ENCODE data around the gene EPYC.

- TF ChIP-seq CTCF (IDR thresholded peaks at IDR 0.05; ENCODE audit: low read depth, low read length, missing input control) (no peak), TAF1 (conservative IDR thresholded peaks at IDR 0.05) (no peak), RXRA (IDR thresholded peaks at IDR 0.05) (no peak), REST (IDR thresholded peaks at IDR 0.05) (no peak), RAD21 (IDR thresholded peaks at IDR 0.05) (no peak), ATF3 (IDR thresholded peaks at IDR 0.05) (no peak), FOXA1 (IDR thresholded peaks at IDR 0.05) (no peak)
- TF ChIP-seq, protein P1, sequence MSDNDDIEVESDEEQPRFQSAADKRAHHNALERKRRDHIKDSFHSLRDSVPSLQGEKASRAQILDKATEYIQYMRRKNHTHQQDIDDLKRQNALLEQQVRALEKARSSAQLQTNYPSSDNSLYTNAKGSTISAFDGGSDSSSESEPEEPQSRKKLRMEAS (IDR thresholded peaks at IDR 0.05): no peak
Measured at GRCh38 chr12:90917431-90917830, 87.3 kb downstream of the EPYC start.

Measured in liver (tissue), 3 donors.